ENCODE data around the gene IFNG. TPM values are rescaled to one million over a fixed set of nuclear protein-coding genes. Genes with fewer than 3 reads are reported as not detected.

Gene IFNG
- total RNA-seq, 2 experiments from 2014 or later = 193 to 225 TPM

GRCh38 chr12:68166317-68166831, 6.8 kb upstream of the IFNG start:
- POLR2A ChIA-PET = no interaction called here
- H3K27me3 Mint-ChIP-seq = no peaks in the 10 kb centered on the region
- CTCF ChIA-PET = interaction anchor here (0.7 to 0.8 kb wide), 2 partner anchors 28 to 58 kb away, joined by 3 to 4 read pairs; no protein-coding TSS in a partner anchor

DNA sequence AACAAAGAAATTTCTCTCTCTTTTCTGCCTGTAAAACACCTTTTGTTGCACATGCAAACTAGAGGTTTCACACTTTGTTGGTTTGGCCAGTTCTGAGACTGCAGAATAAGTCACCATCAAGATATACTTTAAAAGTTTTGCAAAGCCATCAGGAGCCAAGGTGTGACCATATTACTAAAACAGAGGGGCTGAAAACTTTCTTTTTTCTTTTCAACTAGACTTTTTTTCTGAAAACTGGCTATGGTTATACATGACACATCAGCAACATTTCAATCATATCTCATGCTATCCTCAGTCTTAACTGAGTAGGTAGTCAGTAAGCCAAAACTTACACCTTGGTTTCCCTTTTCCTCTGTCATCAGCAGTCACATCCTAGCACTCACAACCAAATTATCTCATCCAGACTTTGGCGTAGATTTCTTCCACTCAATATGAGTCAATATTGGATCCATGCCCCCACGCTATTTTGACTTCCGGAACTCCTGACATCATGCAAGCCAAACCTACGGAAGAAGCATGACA, 4.1 kb upstream of the IFNG start:
- H3K27ac Mint-ChIP-seq = no peak overlapping the region

More at GRCh38 chr12:68166317-68166831, 6.8 kb upstream of the IFNG start:
- intact Hi-C loops (cut with DNase I, micrococcal nuclease) = no loop called here
- no peak for DNase-seq
- no peaks in the 10 kb centered on the region for H3K36me3 Mint-ChIP-seq (ENCODE audit: low read depth)
- no peak overlapping the region for H3K27ac Mint-ChIP-seq
- peaks cover 20% of the 10 kb centered on the region for H3K4me1 Mint-ChIP-seq
- H3K9me3 Mint-ChIP-seq (ENCODE audit: low read depth) = no peaks in the 10 kb centered on the region
- ATAC-seq = no peak
- H3K4me3 Mint-ChIP-seq = no peak overlapping the region

GRCh38 chr12:68162374-68162773, 2.8 kb upstream of the IFNG start:
- Mint-ChIP-seq H3K36me3 (ENCODE audit: low read depth) (peaks cover 2% of the 10 kb centered on the region), H3K27me3 (no peaks in the 10 kb centered on the region), H3K27ac (no peak overlapping the region), H3K4me1 (peaks cover 18% of the 10 kb centered on the region), H3K4me3 (no peak overlapping the region), H3K9me3 (ENCODE audit: low read depth) (no peaks in the 10 kb centered on the region)
- intact Hi-C loops (cut with DNase I, micrococcal nuclease) = loop anchor here in 1 of 2 experiments (5.0 kb wide), 1 partner anchor 35 kb away; no protein-coding TSS in a partner anchor
- POLR2A ChIA-PET = no interaction called here
- no peak for DNase-seq
- CTCF ChIA-PET = no interaction called here
- ATAC-seq = no peak

More for the DNA sequence above, 4.1 kb upstream of the IFNG start:
- Mint-ChIP-seq H3K27me3 (no peaks in the 10 kb centered on the region), H3K4me3 (no peak overlapping the region), H3K4me1 (peaks cover 9% of the 10 kb centered on the region), H3K9me3 (ENCODE audit: low read depth) (no peaks in the 10 kb centered on the region), H3K36me3 (ENCODE audit: low read depth) (peaks cover 2% of the 10 kb centered on the region)
- DNase-seq (peak; percentile 21), ATAC-seq (peak; percentile 80)
- intact Hi-C loops (cut with DNase I, micrococcal nuclease) = loop anchor here in 1 of 2 experiments (1.0 to 5.0 kb wide), 2 partner anchors 18 to 34 kb away; no protein-coding TSS in a partner anchor
- ChIA-PET CTCF (no interaction called here), POLR2A (no interaction called here)

GRCh38 chr12:68158432-68158831, 1.1 kb downstream of the IFNG start:
- intact Hi-C loops (cut with DNase I, micrococcal nuclease) = loop anchor here (1.0 to 10.0 kb wide), 4 partner anchors 45 to 804 kb away; no protein-coding TSS in a partner anchor
- ChIA-PET POLR2A (interaction anchor here (0.6 to 1.6 kb wide), 2 partner anchors 39 to 194 kb away, joined by 4 to 6 read pairs; no protein-coding TSS in a partner anchor), CTCF (interaction anchor here (0.6 to 5.2 kb wide), 35 partner anchors 9 to 1278 kb away, joined by 3 to 51 read pairs (median 5); no protein-coding TSS in a partner anchor)
- H3K4me3 Mint-ChIP-seq = peak overlapping the region; percentile 67
- peaks cover 3% of the 10 kb centered on the region for H3K36me3 Mint-ChIP-seq (ENCODE audit: low read depth)
- DNase-seq (no peak), ATAC-seq (no peak)
- H3K9me3 Mint-ChIP-seq (ENCODE audit: low read depth) = no peaks in the 10 kb centered on the region
- peaks cover 20% of the 10 kb centered on the region for H3K4me1 Mint-ChIP-seq
- H3K27ac Mint-ChIP-seq = no peak overlapping the region
- peaks cover under 1% of the 10 kb centered on the region for H3K27me3 Mint-ChIP-seq

- ATAC-seq (peak; percentile 43), DNase-seq (peak; percentile 41)
- H3K4me1 Mint-ChIP-seq = peaks cover 19% of the 10 kb centered on the region
- ChIA-PET POLR2A (interaction anchor here (0.6 to 1.6 kb wide), 3 partner anchors 12 to 38 kb away, joined by 3 to 6 read pairs (median 4); no protein-coding TSS in a partner anchor), CTCF (interaction anchor here (0.7 to 5.2 kb wide), 23 partner anchors 10 to 173 kb away, joined by 3 to 51 read pairs (median 6); no protein-coding TSS in a partner anchor)
- H3K36me3 Mint-ChIP-seq (ENCODE audit: low read depth) = peaks cover 3% of the 10 kb centered on the region
- H3K9me3 Mint-ChIP-seq (ENCODE audit: low read depth) = no peaks in the 10 kb centered on the region
- peak overlapping the region; percentile 67 for H3K4me3 Mint-ChIP-seq
- intact Hi-C loops (cut with DNase I, micrococcal nuclease) = loop anchor here (1.0 to 10.0 kb wide), 2 partner anchors 36 to 803 kb away; no protein-coding TSS in a partner anchor
- H3K27ac Mint-ChIP-seq = peak overlapping the region; percentile 59
- peaks cover 3% of the 10 kb centered on the region for H3K27me3 Mint-ChIP-seq
Measured at GRCh38 chr12:68157380-68157779, 2.2 kb downstream of the IFNG start.

DNA sequence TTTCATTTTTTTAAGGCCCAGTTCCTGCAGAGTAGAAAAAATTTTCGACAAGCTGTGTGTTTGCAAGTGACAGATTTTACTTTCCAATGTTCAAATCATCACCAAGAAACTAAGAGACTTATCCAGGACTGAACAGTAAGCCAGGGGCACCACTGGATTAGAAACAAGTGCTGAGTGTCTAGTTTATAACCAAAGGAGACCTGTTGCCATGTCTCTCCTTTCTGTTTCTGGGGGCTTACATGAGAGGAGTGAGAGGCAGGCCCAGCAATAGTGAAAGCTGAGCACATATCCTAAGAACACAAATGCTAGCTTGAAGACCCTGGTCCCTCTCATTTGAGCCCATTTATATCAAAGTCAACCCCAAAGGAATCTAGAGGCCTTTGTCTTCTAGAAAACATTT, 2.9 kb downstream of the IFNG start:
- H3K36me3 Mint-ChIP-seq (ENCODE audit: low read depth) = peaks cover 3% of the 10 kb centered on the region
- no peaks in the 10 kb centered on the region for H3K9me3 Mint-ChIP-seq (ENCODE audit: low read depth)
- CTCF ChIA-PET = interaction anchor here (0.7 to 5.2 kb wide), 17 partner anchors 12 to 146 kb away, joined by 3 to 51 read pairs (median 5); no protein-coding TSS in a partner anchor
- H3K4me1 Mint-ChIP-seq = peaks cover 19% of the 10 kb centered on the region
- intact Hi-C loops (cut with DNase I, micrococcal nuclease) = loop anchor here (1.0 to 10.0 kb wide), 2 partner anchors 35 to 802 kb away; no protein-coding TSS in a partner anchor
- no peak for DNase-seq
- H3K27ac Mint-ChIP-seq = peak overlapping the region; percentile 59
- peak overlapping the region; percentile 67 for H3K4me3 Mint-ChIP-seq
- POLR2A ChIA-PET = interaction anchor here (0.6 to 1.2 kb wide), 2 partner anchors 11 to 25 kb away, joined by 3 to 4 read pairs; no protein-coding TSS in a partner anchor
- ATAC-seq = no peak
- peaks cover 3% of the 10 kb centered on the region for H3K27me3 Mint-ChIP-seq

DNA sequence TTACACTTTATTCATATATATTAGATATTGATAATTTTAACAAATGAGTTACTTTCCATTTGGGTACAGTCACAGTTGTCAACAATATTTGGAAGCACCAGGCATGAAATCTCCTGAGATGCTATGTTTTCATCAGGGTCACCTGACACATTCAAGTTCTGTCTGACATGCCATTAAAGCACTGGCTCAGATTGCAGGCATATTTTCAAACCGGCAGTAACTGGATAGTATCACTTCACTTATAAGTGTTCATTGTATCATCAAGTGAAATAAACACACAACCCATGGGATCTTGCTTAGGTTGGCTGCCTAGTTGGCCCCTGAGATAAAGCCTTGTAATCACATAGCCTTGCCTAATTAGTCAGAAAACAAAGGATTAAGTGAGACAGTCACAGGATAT, 4.8 kb downstream of the IFNG start:
- DNase-seq (no peak), ATAC-seq (no peak)
- CTCF ChIA-PET = interaction anchor here (1.1 to 5.2 kb wide), 2 partner anchors 10 to 126 kb away, joined by 4 to 39 read pairs; no protein-coding TSS in a partner anchor
- intact Hi-C loops (cut with DNase I, micrococcal nuclease) = loop anchor here in 1 of 2 experiments (10.0 kb wide), 1 partner anchor 800 kb away; no protein-coding TSS in a partner anchor
- POLR2A ChIA-PET = no interaction called here
- Mint-ChIP-seq H3K4me1 (peaks cover 19% of the 10 kb centered on the region), H3K9me3 (ENCODE audit: low read depth) (no peaks in the 10 kb centered on the region), H3K27me3 (peaks cover 3% of the 10 kb centered on the region), H3K36me3 (ENCODE audit: low read depth) (peaks cover 3% of the 10 kb centered on the region), H3K27ac (no peak overlapping the region), H3K4me3 (no peak overlapping the region)

DNA sequence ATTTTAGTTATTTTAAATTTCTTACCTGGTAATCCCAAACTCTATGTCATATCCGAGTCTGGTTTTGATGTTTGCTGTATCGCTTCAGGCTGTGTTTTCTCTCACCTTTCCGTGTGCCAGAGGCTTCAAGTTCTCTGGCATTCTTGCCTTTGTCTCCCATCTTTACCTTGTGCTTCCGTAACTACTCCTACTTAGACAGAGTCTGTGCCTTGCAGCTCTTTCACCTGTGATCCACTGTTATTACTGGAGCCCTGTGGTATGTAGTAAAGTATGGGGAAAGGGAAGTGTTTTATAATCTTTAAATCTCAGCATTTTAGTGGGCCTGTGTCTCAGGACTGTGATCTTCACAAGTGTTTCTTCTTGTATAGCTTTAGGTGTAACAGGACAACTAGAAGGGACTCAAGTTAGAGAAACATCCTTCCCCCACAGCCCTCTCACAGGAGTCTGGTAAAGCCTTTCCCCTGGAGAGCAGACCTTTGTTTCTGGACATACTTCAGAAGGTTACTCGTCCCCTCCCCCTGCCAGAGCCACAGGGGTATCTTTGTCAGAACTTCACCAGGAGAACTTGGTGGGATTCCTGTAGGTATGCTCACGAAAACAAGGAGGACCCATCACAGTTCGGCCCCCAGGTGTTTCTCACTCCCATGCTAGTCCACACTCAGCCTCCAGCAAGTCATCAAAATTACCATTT, 11.1 kb downstream of the IFNG start:
- DNase-seq (no peak), ATAC-seq (no peak)
- ChIA-PET POLR2A (interaction anchor here (0.6 kb wide), 1 partner anchor 194 kb away, joined by 3 read pairs; no protein-coding TSS in a partner anchor), CTCF (interaction anchor here (0.7 to 1.5 kb wide), 5 partner anchors 10 to 793 kb away, joined by 3 to 5 read pairs (median 4); no protein-coding TSS in a partner anchor)
- Mint-ChIP-seq H3K4me3 (no peak overlapping the region), H3K4me1 (no peaks in the 10 kb centered on the region), H3K27ac (no peak overlapping the region), H3K27me3 (peaks cover 2% of the 10 kb centered on the region), H3K9me3 (ENCODE audit: low read depth) (no peaks in the 10 kb centered on the region), H3K36me3 (ENCODE audit: low read depth) (no peaks in the 10 kb centered on the region)
- intact Hi-C loops (cut with DNase I, micrococcal nuclease) = no loop called here

GRCh38 chr12:68140556-68140955, 19.0 kb downstream of the IFNG start:
- peaks cover 3% of the 10 kb centered on the region for H3K9me3 Mint-ChIP-seq (ENCODE audit: low read depth)
- ATAC-seq (no peak), DNase-seq (no peak)
- intact Hi-C loops (cut with DNase I, micrococcal nuclease) = no loop called here
- no peak overlapping the region for H3K27ac Mint-ChIP-seq
- ChIA-PET POLR2A (no interaction called here), CTCF (interaction anchor here (0.8 to 1.6 kb wide), 3 partner anchors 17 to 101 kb away, joined by 3 to 11 read pairs (median 3); no protein-coding TSS in a partner anchor)
- no peak overlapping the region for H3K4me3 Mint-ChIP-seq
- H3K36me3 Mint-ChIP-seq (ENCODE audit: low read depth) = no peaks in the 10 kb centered on the region
- H3K4me1 Mint-ChIP-seq = peaks cover 48% of the 10 kb centered on the region
- no peaks in the 10 kb centered on the region for H3K27me3 Mint-ChIP-seq

- Mint-ChIP-seq H3K9me3 (ENCODE audit: low read depth) (peaks cover 3% of the 10 kb centered on the region), H3K27me3 (no peaks in the 10 kb centered on the region), H3K36me3 (ENCODE audit: low read depth) (no peaks in the 10 kb centered on the region), H3K4me3 (no peak overlapping the region), H3K27ac (no peak overlapping the region), H3K4me1 (peaks cover 48% of the 10 kb centered on the region)
- no peak for DNase-seq
- no peak for ATAC-seq
- POLR2A ChIA-PET = no interaction called here
- CTCF ChIA-PET = no interaction called here
- intact Hi-C loops (cut with DNase I, micrococcal nuclease) = no loop called here
Measured at GRCh38 chr12:68139941-68140340, 19.6 kb downstream of the IFNG start.

DNA sequence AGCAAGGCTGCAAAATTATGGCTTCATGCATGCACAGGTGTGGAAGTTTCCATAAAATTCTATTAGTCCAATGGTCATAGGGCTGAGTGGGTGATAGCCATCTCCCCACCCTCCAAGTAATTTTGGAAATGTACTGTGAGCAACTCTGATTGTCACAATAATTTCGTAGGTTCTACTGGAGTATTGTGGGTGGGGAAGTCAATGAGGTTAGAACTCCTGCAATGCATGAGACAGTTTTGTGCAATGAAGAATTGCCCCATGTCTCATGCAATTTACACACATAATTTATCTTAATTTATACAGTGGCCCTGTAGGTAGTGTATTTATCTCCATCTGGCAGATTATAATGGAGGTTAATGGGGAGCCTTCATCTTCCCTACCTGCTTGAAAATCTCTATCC, 20.5 kb downstream of the IFNG start:
- peaks cover 3% of the 10 kb centered on the region for H3K9me3 Mint-ChIP-seq (ENCODE audit: low read depth)
- H3K4me1 Mint-ChIP-seq = peaks cover 48% of the 10 kb centered on the region
- no peak overlapping the region for H3K4me3 Mint-ChIP-seq
- ATAC-seq (no peak), DNase-seq (no peak)
- H3K27ac Mint-ChIP-seq = peak overlapping the region; percentile 74
- intact Hi-C loops (cut with DNase I, micrococcal nuclease) = no loop called here
- no peaks in the 10 kb centered on the region for H3K27me3 Mint-ChIP-seq
- ChIA-PET CTCF (interaction anchor here (1.0 kb wide), 1 partner anchor 19 kb away, joined by 3 read pairs; no protein-coding TSS in a partner anchor), POLR2A (no interaction called here)
- H3K36me3 Mint-ChIP-seq (ENCODE audit: low read depth) = no peaks in the 10 kb centered on the region
